Mesenchymal stem cell (in vitro differentiated cells and primary cell): Measurements from ENCODE around the gene FOXN3.

Source experiments
- DNase-seq: peaks from one replicate; pipeline ENCODE4 v3.0.0-alpha.2; 2013
- H2AFZ ChIP-seq: one replicate; pipeline ENCODE4 v1.6.1; 2013; ENCODE audit warnings: low read depth, mild to moderate bottlenecking, control low read depth, inconsistent platforms, low read length, moderate library complexity
- H2AK5ac ChIP-seq: 2 replicates; pipeline ENCODE4 v1.6.1; 2013; ENCODE audit warnings: low read length, moderate library complexity, mild to moderate bottlenecking, inconsistent platforms; ENCODE audit not compliant: severe bottlenecking
- H2BK120ac ChIP-seq: one replicate; pipeline ENCODE4 v1.6.1; 2013; ENCODE audit warnings: low read depth, mild to moderate bottlenecking, inconsistent platforms, low read length, moderate library complexity
- H2BK12ac ChIP-seq, 2 experiments: one replicate each; pipeline ENCODE4 v1.6.1; 2013; ENCODE audit warnings: inconsistent platforms in 2 of 2, low read length in 2 of 2, mild to moderate bottlenecking in 2 of 2, moderate library complexity in 2 of 2, control low read depth in 1 of 2
- H2BK15ac ChIP-seq: one replicate; pipeline ENCODE4 v1.6.1; 2013; ENCODE audit warnings: mild to moderate bottlenecking, low read depth, inconsistent platforms; ENCODE audit not compliant: poor library complexity, severe bottlenecking
- H2BK5ac ChIP-seq: 2 replicates; pipeline ENCODE4 v1.6.1; 2013; ENCODE audit warnings: low read depth, mild to moderate bottlenecking, low read length, control low read depth, inconsistent platforms; ENCODE audit not compliant: poor library complexity, severe bottlenecking
- H3K14ac ChIP-seq, 2 experiments: one replicate each; pipeline ENCODE4 v1.6.1; 2013; ENCODE audit warnings: inconsistent platforms in 2 of 2, low read length in 2 of 2, control low read depth in 1 of 2, mild to moderate bottlenecking in 1 of 2, moderate library complexity in 1 of 2
- H3K18ac ChIP-seq, 2 experiments: one replicate each; pipeline ENCODE4 v1.6.1; 2013; ENCODE audit warnings: inconsistent platforms in 2 of 2, low read length in 2 of 2, control low read depth in 1 of 2, low read depth in 1 of 2, mild to moderate bottlenecking in 1 of 2
- H3K23ac ChIP-seq, 2 experiments: one replicate each; pipeline ENCODE4 v1.6.1; 2013; ENCODE audit warnings: inconsistent platforms in 2 of 2, low read length in 2 of 2, mild to moderate bottlenecking in 2 of 2, moderate library complexity in 2 of 2, control low read depth in 1 of 2
- H3K27ac ChIP-seq: 2 replicates; pipeline ENCODE4 v1.5.1; 2013; ENCODE audit warnings: mild to moderate bottlenecking, moderate library complexity, low read length, control low read depth, inconsistent platforms; ENCODE audit not compliant: poor library complexity, severe bottlenecking
- H3K27me3 ChIP-seq, 2 experiments: 2 replicates each; pipeline versions ENCODE4 v1.6.1 to v1.7.0; 2013; ENCODE audit warnings: low read length in 2 of 2, mild to moderate bottlenecking in 2 of 2, moderate library complexity in 2 of 2, control low read depth in 1 of 2, inconsistent platforms in 1 of 2; ENCODE audit not compliant: control insufficient read depth in 1 of 2, insufficient read depth in 1 of 2
- H3K36me3 ChIP-seq, 2 experiments: 2 replicates each; pipeline versions ENCODE4 v1.6.1 to v1.7.0; 2013; ENCODE audit warnings: low read length in 2 of 2, control low read depth in 1 of 2, inconsistent platforms in 1 of 2, low read depth in 1 of 2, mild to moderate bottlenecking in 1 of 2; ENCODE audit not compliant: insufficient read depth in 2 of 2, control insufficient read depth in 1 of 2
- H3K4ac ChIP-seq, 2 experiments: one replicate each; pipeline ENCODE4 v1.6.1; 2013; ENCODE audit warnings: inconsistent platforms in 2 of 2, low read length in 2 of 2, mild to moderate bottlenecking in 2 of 2, moderate library complexity in 2 of 2, control low read depth in 1 of 2, low read depth in 1 of 2
- H3K4me1 ChIP-seq: 2 replicates; pipeline ENCODE4 v1.6.1; 2013; ENCODE audit warnings: low read depth, low read length, control low read depth; ENCODE audit not compliant: control insufficient read depth, insufficient read depth
- H3K4me2 ChIP-seq: 2 replicates; pipeline ENCODE4 v1.6.1; 2013; ENCODE audit warnings: low read length, mild to moderate bottlenecking, inconsistent platforms; ENCODE audit not compliant: poor library complexity, severe bottlenecking
- H3K4me3 ChIP-seq, 2 experiments: 2 replicates each; pipeline versions ENCODE4 v1.5.1 to v1.7.0; 2013; ENCODE audit warnings: low read length in 2 of 2, mild to moderate bottlenecking in 2 of 2, control low read depth in 1 of 2, low read depth in 1 of 2; ENCODE audit not compliant: insufficient read depth in 1 of 2
- H3K79me1 ChIP-seq: replicated peaks from 2 replicates; pipeline ENCODE4 v1.6.1; 2013; ENCODE audit warnings: mild to moderate bottlenecking, control low read depth, low read length, inconsistent platforms; ENCODE audit not compliant: poor library complexity, severe bottlenecking
- H3K9ac ChIP-seq: 2 replicates; pipeline ENCODE4 v1.7.0; 2013; ENCODE audit warnings: mild to moderate bottlenecking, low read length, moderate library complexity
- H3K9me3 ChIP-seq: 2 replicates; pipeline ENCODE4 v1.7.0; 2013; ENCODE audit warnings: mild to moderate bottlenecking, low read length; ENCODE audit not compliant: control insufficient read depth
- H4K8ac ChIP-seq: one replicate; pipeline ENCODE4 v1.6.1; 2013; ENCODE audit warnings: inconsistent platforms, mild to moderate bottlenecking, low read length, moderate library complexity
- H4K91ac ChIP-seq: one replicate; pipeline ENCODE4 v1.6.1; 2013; ENCODE audit warnings: mild to moderate bottlenecking, low read length, inconsistent platforms
- WGBS: methylation state at CpG from one replicate; pipeline ENCODE4 v1.1.7; 2013; ENCODE audit warnings: mixed read lengths; 5-methylcytosine and 5-hydroxymethylcytosine counted together

Gene FOXN3

GRCh38 chr14:89440986-89441909 lies 24.2 kb upstream of the FOXN3 start:
- H3K14ac ChIP-seq: no peak overlapping the region
- H3K79me1 ChIP-seq: peaks cover 9% of the 10 kb centered on the region
- H2BK12ac ChIP-seq: no peak overlapping the region
- H4K91ac ChIP-seq: no peak overlapping the region
- H3K27me3 ChIP-seq: no peaks in the 10 kb centered on the region
- H3K9me3 ChIP-seq: no peaks in the 10 kb centered on the region
- no peak overlapping the region for H2BK5ac ChIP-seq
- H3K23ac ChIP-seq: no peak overlapping the region
- H3K4me3 ChIP-seq: no peak overlapping the region
- no peak overlapping the region for H3K27ac ChIP-seq
- H3K4me1 ChIP-seq: peaks cover 18% of the 10 kb centered on the region
- H3K4ac ChIP-seq: no peak overlapping the region
- H2AFZ ChIP-seq: no peak overlapping the region
- H3K18ac ChIP-seq: no peak overlapping the region
- no peak for DNase-seq
- H4K8ac ChIP-seq: no peak overlapping the region
- H3K4me2 ChIP-seq: no peak overlapping the region
- no peak overlapping the region for H2BK15ac ChIP-seq
- no peak overlapping the region for H3K9ac ChIP-seq
- WGBS: 61% methylated on average over 11 of the region's 11 CpGs
- H2BK120ac ChIP-seq: no peak overlapping the region
- H3K36me3 ChIP-seq: no peaks in the 10 kb centered on the region
- peak overlapping the region; percentile 69 for H2AK5ac ChIP-seq

DNA sequence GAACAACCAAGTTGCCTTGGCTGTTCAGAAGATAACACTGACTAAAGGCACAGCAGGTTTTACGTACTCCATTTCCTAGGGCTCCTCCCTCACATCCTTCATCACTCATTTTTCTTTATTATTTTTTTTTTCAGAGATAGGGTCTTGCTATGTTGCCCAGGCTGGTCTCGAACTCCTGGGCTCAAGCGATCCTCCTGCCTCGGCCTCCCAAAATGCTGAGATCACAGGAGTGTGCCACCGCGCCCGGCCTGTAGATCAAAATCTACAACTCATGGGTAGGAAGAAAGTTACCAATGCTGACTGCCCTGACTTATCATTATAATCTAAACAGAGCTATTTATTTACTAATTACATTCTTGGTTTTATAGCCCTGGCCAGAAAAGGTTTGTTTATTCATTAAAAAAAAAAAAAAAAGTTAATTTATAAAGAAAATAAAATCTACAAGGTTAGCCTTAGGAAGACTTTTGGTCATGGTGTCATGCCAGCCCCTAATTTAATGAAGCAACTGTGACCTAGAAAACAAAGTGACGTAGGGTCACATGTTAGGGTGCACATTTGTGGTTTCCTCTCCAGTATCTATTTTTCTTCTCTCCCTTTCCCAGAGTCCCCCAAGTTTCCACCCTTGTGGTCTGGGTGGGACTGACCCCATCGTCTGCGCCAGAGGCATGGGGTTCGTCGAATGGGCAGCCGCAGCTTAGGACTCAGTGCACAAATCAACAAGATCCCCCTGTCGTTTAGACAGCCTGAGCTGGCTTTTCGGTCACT lies 19.0 kb upstream of the FOXN3 start:
- H2BK120ac ChIP-seq: no peak overlapping the region
- peak overlapping the region; percentile 94 for H2AK5ac ChIP-seq
- 88% methylated on average over 10 of the region's 15 CpGs for WGBS
- H3K9ac ChIP-seq: no peak overlapping the region
- no peak overlapping the region for H2BK5ac ChIP-seq
- peaks cover 21% of the 10 kb centered on the region for H3K79me1 ChIP-seq
- H3K18ac ChIP-seq: no peak overlapping the region
- no peak overlapping the region for H4K8ac ChIP-seq
- H3K36me3 ChIP-seq: no peaks in the 10 kb centered on the region
- no peak overlapping the region for H3K27ac ChIP-seq
- H3K4me1 ChIP-seq: peaks cover 11% of the 10 kb centered on the region
- no peak overlapping the region for H3K4ac ChIP-seq
- no peak overlapping the region for H2BK15ac ChIP-seq
- H3K14ac ChIP-seq: no peak overlapping the region
- H3K23ac ChIP-seq: no peak overlapping the region
- no peak overlapping the region for H4K91ac ChIP-seq
- no peaks in the 10 kb centered on the region for H3K27me3 ChIP-seq
- no peaks in the 10 kb centered on the region for H3K9me3 ChIP-seq
- no peak overlapping the region for H3K4me3 ChIP-seq
- no peak for DNase-seq
- no peak overlapping the region for H2BK12ac ChIP-seq
- no peak overlapping the region for H2AFZ ChIP-seq
- H3K4me2 ChIP-seq: no peak overlapping the region

GRCh38 chr14:89435492-89435891 lies 18.5 kb upstream of the FOXN3 start:
- Histone ChIP-seq H3K14ac (no peak overlapping the region), H4K8ac (no peak overlapping the region), H3K79me1 (peaks cover 20% of the 10 kb centered on the region), H3K27ac (no peak overlapping the region), H3K4ac (no peak overlapping the region), H3K18ac (no peak overlapping the region), H2BK120ac (no peak overlapping the region), H3K36me3 (no peaks in the 10 kb centered on the region), H3K4me1 (peaks cover 12% of the 10 kb centered on the region), H2AK5ac (peak overlapping the region; percentile 94), H2AFZ (no peak overlapping the region), H3K9ac (no peak overlapping the region), H3K4me2 (no peak overlapping the region), H2BK5ac (no peak overlapping the region), H4K91ac (no peak overlapping the region), H3K9me3 (no peaks in the 10 kb centered on the region), H2BK12ac (no peak overlapping the region), H2BK15ac (no peak overlapping the region), H3K23ac (no peak overlapping the region), H3K4me3 (no peak overlapping the region), H3K27me3 (no peaks in the 10 kb centered on the region)
- WGBS: 100% methylated on average over 7 of the region's 7 CpGs
- DNase-seq: no peak

GRCh38 chr14:89432226-89432625 lies 15.2 kb upstream of the FOXN3 start:
- no peak overlapping the region for H3K18ac ChIP-seq
- no peak for DNase-seq
- no peak overlapping the region for H3K23ac ChIP-seq
- H3K9me3 ChIP-seq: no peaks in the 10 kb centered on the region
- no peak overlapping the region for H3K14ac ChIP-seq
- no peak overlapping the region for H2BK15ac ChIP-seq
- no peak overlapping the region for H3K4me2 ChIP-seq
- no peak overlapping the region for H3K4me3 ChIP-seq
- peaks cover 14% of the 10 kb centered on the region for H3K79me1 ChIP-seq
- no peak overlapping the region for H2BK5ac ChIP-seq
- H3K27ac ChIP-seq: no peak overlapping the region
- WGBS: 97% methylated on average over 4 of the region's 4 CpGs
- H3K9ac ChIP-seq: no peak overlapping the region
- H4K91ac ChIP-seq: no peak overlapping the region
- H2BK120ac ChIP-seq: no peak overlapping the region
- peak overlapping the region; percentile 1 for H2AK5ac ChIP-seq
- H3K4ac ChIP-seq: no peak overlapping the region
- H3K36me3 ChIP-seq: no peaks in the 10 kb centered on the region
- no peaks in the 10 kb centered on the region for H3K27me3 ChIP-seq
- peak overlapping the region in 1 of 2 experiments; percentile 13 for H2BK12ac ChIP-seq
- H3K4me1 ChIP-seq: peaks cover 20% of the 10 kb centered on the region
- H2AFZ ChIP-seq: no peak overlapping the region
- H4K8ac ChIP-seq: no peak overlapping the region
